ENCODE results near the gene PKD2. TPM values are rescaled to one million over a fixed set of nuclear protein-coding genes. Genes with fewer than 3 reads are reported as not detected.

PKD2 gene
- total RNA-seq, 1 experiment from 2014 or later = 38.4 TPM

GRCh38 chr4:88098993-88099752, 91.7 kb downstream of the PKD2 start:
- Histone ChIP-seq H2BK12ac (ENCODE audit: insufficient read length, low read depth, low read length) (no peak overlapping the region), H4K5ac (ENCODE audit: insufficient read length, low read depth, low read length) (no peak overlapping the region), H3K23ac (ENCODE audit: insufficient read length, low read depth, low read length) (no peak overlapping the region), H2BK5ac (ENCODE audit: insufficient read length, low read length) (no peak overlapping the region), H2BK15ac (ENCODE audit: low read depth, low read length) (no peak overlapping the region), H3K4me1 (ENCODE audit: insufficient read depth, low read length) (no peaks in the 10 kb centered on the region), H3K79me2 (ENCODE audit: insufficient read depth, low read length) (no peaks in the 10 kb centered on the region), H4K20me1 (ENCODE audit: control insufficient read depth, insufficient read depth, insufficient read length) (no peaks in the 10 kb centered on the region), H3K18ac (ENCODE audit: insufficient read length, low read depth, low read length) (no peak overlapping the region), H3K27me3 (ENCODE audit: insufficient read depth, low read length) (no peaks in the 10 kb centered on the region), H3K27ac (ENCODE audit: insufficient read length, low read depth, low read length) (no peak overlapping the region), H3K56ac (ENCODE audit: insufficient read length, low read depth, low read length) (no peak overlapping the region), H3K14ac (ENCODE audit: insufficient read depth, low read length) (no peak overlapping the region), H3K79me1 (ENCODE audit: insufficient read depth, low read depth, low read length, poor library complexity, severe bottlenecking) (no peaks in the 10 kb centered on the region), H3K23me2 (ENCODE audit: insufficient read length, low read depth, low read length, poor library complexity, severe bottlenecking) (no peaks in the 10 kb centered on the region), H2BK120ac (ENCODE audit: low read depth, low read length, poor library complexity, severe bottlenecking) (no peak overlapping the region), H3K9me3 (ENCODE audit: control insufficient read depth, low read depth, low read length) (no peaks in the 10 kb centered on the region), H3K4me2 (ENCODE audit: insufficient read depth, insufficient read length, low read length) (no peak overlapping the region), H2AK5ac (ENCODE audit: insufficient read length, low read length) (no peak overlapping the region), H3K4ac (ENCODE audit: low read depth, low read length) (no peak overlapping the region), H4K8ac (replicated peaks; ENCODE audit: insufficient read length, low read depth, low read length) (no peak overlapping the region), H3K9ac (ENCODE audit: extremely low read depth, insufficient read length, low read length) (no peak overlapping the region), H2AFZ (ENCODE audit: low read length) (no peak overlapping the region), H4K91ac (ENCODE audit: insufficient read length, low read depth, low read length) (no peak overlapping the region), H3T11ph (ENCODE audit: low read length) (no peak overlapping the region), H2BK20ac (ENCODE audit: low read depth, low read length, poor library complexity, severe bottlenecking) (no peak overlapping the region)
- WGBS (ENCODE audit: extremely low coverage, insufficient read length, low lambda C conversion rate) = no CpG with 5 or more reads among the region's 4 CpGs
- no peak for DNase-seq
- no peak overlapping the region for H3K27ac Mint-ChIP-seq
- peaks cover under 1% of the 10 kb centered on the region in 2 experiments; a peak in 3 of 4 replicates for H3K4me1 Mint-ChIP-seq
- H3K36me3 Mint-ChIP-seq (ENCODE audit: insufficient read depth in 1 of 3, low read depth in 3 of 3) = no peaks in the 10 kb centered on the region
- no peaks in the 10 kb centered on the region for H3K27me3 Mint-ChIP-seq (ENCODE audit: low read depth)
- H3K9me3 Mint-ChIP-seq = no peaks in the 10 kb centered on the region
- TF ChIP-seq CTCF (conservative IDR thresholded peaks at IDR 0.05) = no peak
- H3K4me3 Mint-ChIP-seq = no peak overlapping the region
